Measurements from ENCODE around the gene SLCO4A1. TPM values are rescaled to one million over a fixed set of nuclear protein-coding genes. Genes with fewer than 3 reads are reported as not detected.

The SLCO4A1 gene
- total and polyA plus RNA-seq, 2 of the 4 experiments (the other 2 are of a cell fraction), result 0.72 to 1.1 TPM

DNA sequence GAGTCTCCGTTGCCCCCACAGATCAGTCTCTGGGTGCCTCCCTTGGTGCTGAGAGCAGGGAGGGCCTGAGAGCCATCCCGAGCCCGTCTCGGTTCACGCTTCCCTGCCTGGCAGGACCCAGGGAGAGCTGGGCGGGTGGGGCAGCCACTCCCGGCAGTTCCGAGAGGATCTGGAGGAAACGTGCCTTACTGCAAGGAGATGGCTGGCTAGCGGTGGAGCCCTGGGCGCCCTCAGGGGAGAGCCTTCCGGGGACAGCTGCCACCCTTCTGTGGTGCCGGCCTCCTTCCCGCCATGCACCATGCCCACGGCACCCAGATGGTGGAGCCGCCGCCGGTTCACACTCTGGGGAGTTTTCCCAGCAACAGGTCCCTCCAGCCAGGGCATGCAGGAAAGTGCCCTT is 45.8 kb upstream of the SLCO4A1 start:
- no peaks in the 10 kb centered on the region for H3K4me1 ChIP-seq (ENCODE audit: control insufficient read depth, insufficient read depth, low read length)
- no peak overlapping the region for H2BK20ac ChIP-seq (ENCODE audit: low read depth, low read length)
- TF ChIP-seq MAFK (IDR thresholded peaks at IDR 0.05; ENCODE audit: low read depth, low read length), result no peak
- no peak for TF ChIP-seq POLR2A (IDR thresholded peaks at IDR 0.05; ENCODE audit: low read depth, low read length)
- TF ChIP-seq CTCF (conservative IDR thresholded peaks at IDR 0.05; ENCODE audit: low read depth, low read length), result no peak
- TF ChIP-seq RAD21 (IDR thresholded peaks at IDR 0.05; ENCODE audit: low read length), result no peak
- TF ChIP-seq NFE2L2 (IDR thresholded peaks at IDR 0.05; ENCODE audit: low read depth, low read length), result no peak
- TF ChIP-seq RCOR1 (IDR thresholded peaks at IDR 0.05; ENCODE audit: insufficient replicate concordance, low read length), result no peak
- TF ChIP-seq CHD1 (IDR thresholded peaks at IDR 0.05; ENCODE audit: low read depth, low read length), result no peak
- no peak for TF ChIP-seq SMC3 (IDR thresholded peaks at IDR 0.05; ENCODE audit: low read depth, low read length)
- no peak for TF ChIP-seq MAZ (IDR thresholded peaks at IDR 0.05; ENCODE audit: borderline replicate concordance, low read depth, low read length)
- TF ChIP-seq RFX5 (IDR thresholded peaks at IDR 0.05; ENCODE audit: low read depth, low read length), result no peak
- TF ChIP-seq ELK1 (IDR thresholded peaks at IDR 0.05; ENCODE audit: borderline replicate concordance, low read depth, low read length), result no peak
- no peak overlapping the region for H2BK5ac ChIP-seq (ENCODE audit: low read depth, low read length, poor library complexity, severe bottlenecking)
- POLR2A ChIA-PET (ENCODE audit: unreplicated experiment), result no interaction called here
- no peak overlapping the region for H3K4me2 ChIP-seq (ENCODE audit: low read depth, low read length)
- H3K4ac ChIP-seq (ENCODE audit: low read depth, low read length), result no peak overlapping the region
- no peak overlapping the region for H3K18ac ChIP-seq (ENCODE audit: low read depth, low read length)
- H3K56ac ChIP-seq (ENCODE audit: extremely low read depth, insufficient read depth, low read length), result no peak overlapping the region
- in situ Hi-C loops (cut with MboI; ENCODE audit: low sequenced_read_pairs), result no loop called here
- no peak overlapping the region for H4K91ac ChIP-seq (ENCODE audit: insufficient read depth, low read depth, low read length)
- CTCF ChIA-PET, result interaction anchor here (1.0 kb wide), 1 partner anchor 17 kb away, joined by 3 read pairs; no protein-coding TSS in a partner anchor
- H3K9me3 ChIP-seq (ENCODE audit: control insufficient read depth, insufficient read depth, low read length), result no peaks in the 10 kb centered on the region
- BruUV-seq (replicated peaks), result no TSS peak
- H2AFZ ChIP-seq (replicated peaks; ENCODE audit: low read length, poor library complexity), result no peak overlapping the region
- no peak overlapping the region for H4K5ac ChIP-seq (ENCODE audit: low read depth, low read length)
- no peaks in the 10 kb centered on the region for H3K79me1 ChIP-seq (ENCODE audit: low read depth in 1 of 2, low read length in 2 of 2)
- DNase-seq (no peak), ATAC-seq (ENCODE audit: low read depth) (no peak)
- H3K23ac ChIP-seq (ENCODE audit: low read depth, low read length), result no peak overlapping the region
- dilution Hi-C loops (cut with HindIII; ENCODE audit: low sequenced_read_pairs, unreplicated experiment), result no loop called here
- intact Hi-C loops (cut with micrococcal nuclease), result no loop called here
- H3K14ac ChIP-seq (replicated peaks; ENCODE audit: low read depth, low read length), result no peak overlapping the region
- no peak overlapping the region for H2AK9ac ChIP-seq (replicated peaks; ENCODE audit: low read depth, low read length, poor library complexity)
- no peak overlapping the region for H2BK120ac ChIP-seq (ENCODE audit: low read depth, low read length)
- H3K9me1 ChIP-seq (ENCODE audit: insufficient read depth, low read length), result no peaks in the 10 kb centered on the region
- H3K4me3 ChIP-seq (ENCODE audit: insufficient read depth, low read depth, low read length), result no peak overlapping the region
- no peak overlapping the region for H3K27ac ChIP-seq (ENCODE audit: insufficient read depth, low read length)
- 81% methylated on average over 5 of the region's 18 CpGs; no CpG with 5 or more reads in 1 of the 2 experiments for WGBS, 2 experiments (ENCODE audit: extremely low coverage in 2 of 2, insufficient read length in 1 of 2)
- no peak overlapping the region for H2BK15ac ChIP-seq (ENCODE audit: low read depth, low read length)
- no peak overlapping the region for H3K9ac ChIP-seq (ENCODE audit: low read depth, low read length)
- peaks cover 30% of the 10 kb centered on the region for H3K27me3 ChIP-seq (ENCODE audit: control insufficient read depth, insufficient read depth, low read length)
- H4K20me1 ChIP-seq (ENCODE audit: insufficient read depth, low read length), result no peaks in the 10 kb centered on the region; the same call in 1 of the 2 replicates
- no peak overlapping the region for H2AK5ac ChIP-seq (ENCODE audit: low read depth, low read length)
- H3K36me3 ChIP-seq (ENCODE audit: control insufficient read depth, insufficient read depth, low read length), result no peaks in the 10 kb centered on the region
- H4K8ac ChIP-seq (ENCODE audit: low read depth in 2 of 2, low read length in 2 of 2), result no peak overlapping the region

Measured in IMR-90 (cell line).